AG08395 (cell line): ENCODE measurements around the gene SMIM21.

Experiments
- DNase-seq: peaks from one replicate; pipeline ENCODE4 v3.0.0; 2012; ENCODE audit warnings: mixed read lengths, low spot score

Gene SMIM21

DNA sequence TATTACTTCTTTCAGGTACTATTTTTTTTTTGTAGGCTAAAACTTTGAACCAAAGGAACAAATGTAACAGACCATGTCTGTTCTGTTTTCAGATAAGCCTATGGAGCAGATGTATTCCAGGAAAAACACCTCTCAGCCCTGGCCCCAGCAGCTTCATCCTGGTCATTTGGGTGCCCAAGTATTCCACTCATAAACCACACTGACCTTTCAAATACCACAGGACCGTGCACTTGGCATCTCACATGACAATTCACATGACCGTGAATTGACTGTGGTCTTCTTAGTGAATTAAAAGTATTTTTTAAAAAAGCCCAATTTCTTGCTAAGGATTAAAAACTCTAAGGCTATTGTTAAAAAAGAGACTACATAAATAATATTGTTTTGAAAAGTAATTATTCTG, 50.2 kb downstream of the SMIM21 start:
- no peak for DNase-seq

DNA sequence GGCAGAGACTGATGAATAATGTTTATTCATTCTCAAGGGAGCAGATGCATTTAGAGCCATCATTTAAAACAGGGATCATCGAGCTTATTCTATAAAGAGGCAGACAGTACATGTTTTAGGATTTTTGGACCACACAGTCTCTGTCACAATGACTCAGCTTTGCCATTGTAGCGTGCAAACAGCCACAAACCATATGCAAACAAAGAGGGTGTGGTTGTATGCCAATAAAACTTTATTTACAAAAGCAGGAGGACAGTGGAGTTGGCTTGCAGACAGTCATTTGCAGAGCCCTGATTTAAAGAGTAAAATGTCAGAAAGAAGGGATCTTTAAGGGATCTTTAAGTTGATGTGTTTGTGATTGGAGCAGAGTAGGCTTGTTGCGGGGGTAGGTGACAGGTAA, 51.5 kb downstream of the SMIM21 start:
- no peak for DNase-seq

DNA sequence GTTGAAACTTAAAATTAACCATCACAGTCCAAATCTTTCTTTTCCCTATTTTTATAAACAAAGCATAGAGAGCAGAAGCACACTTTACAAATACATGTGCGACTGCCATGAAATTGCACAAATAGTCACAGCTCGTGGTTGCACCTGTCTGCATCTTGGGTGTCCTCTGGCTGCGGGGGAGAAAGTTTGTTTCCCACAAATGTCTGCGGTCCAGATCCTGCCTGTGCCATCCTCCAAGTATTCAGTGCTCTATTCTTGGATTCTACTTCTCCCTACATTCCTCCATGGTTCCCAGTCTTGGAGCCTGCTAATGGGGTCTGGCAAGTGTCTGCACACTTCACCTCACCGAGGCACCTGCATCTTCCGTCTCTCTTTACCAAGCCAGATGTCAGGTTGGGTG, 52.2 kb downstream of the SMIM21 start:
- DNase-seq, result no peak

DNA sequence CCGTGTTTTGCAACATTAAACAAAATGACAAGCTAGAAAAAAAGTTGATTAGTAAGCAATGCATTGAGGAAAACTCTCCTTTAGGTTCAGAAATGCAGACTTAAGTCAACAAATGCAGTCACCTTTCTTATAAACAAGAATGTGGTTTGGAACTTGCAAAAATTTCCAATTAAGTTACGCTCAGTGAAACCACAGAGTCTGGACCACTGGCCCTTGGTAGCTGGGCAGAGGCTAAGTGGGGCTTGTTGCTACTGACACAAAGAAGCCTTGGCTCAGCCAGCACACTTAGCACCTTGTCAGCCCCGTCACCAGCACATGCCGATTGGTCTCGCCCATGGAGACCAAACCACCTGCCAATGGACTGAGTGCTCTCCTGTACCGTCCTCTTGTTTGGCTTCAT, 53.0 kb downstream of the SMIM21 start:
- no peak for DNase-seq

DNA sequence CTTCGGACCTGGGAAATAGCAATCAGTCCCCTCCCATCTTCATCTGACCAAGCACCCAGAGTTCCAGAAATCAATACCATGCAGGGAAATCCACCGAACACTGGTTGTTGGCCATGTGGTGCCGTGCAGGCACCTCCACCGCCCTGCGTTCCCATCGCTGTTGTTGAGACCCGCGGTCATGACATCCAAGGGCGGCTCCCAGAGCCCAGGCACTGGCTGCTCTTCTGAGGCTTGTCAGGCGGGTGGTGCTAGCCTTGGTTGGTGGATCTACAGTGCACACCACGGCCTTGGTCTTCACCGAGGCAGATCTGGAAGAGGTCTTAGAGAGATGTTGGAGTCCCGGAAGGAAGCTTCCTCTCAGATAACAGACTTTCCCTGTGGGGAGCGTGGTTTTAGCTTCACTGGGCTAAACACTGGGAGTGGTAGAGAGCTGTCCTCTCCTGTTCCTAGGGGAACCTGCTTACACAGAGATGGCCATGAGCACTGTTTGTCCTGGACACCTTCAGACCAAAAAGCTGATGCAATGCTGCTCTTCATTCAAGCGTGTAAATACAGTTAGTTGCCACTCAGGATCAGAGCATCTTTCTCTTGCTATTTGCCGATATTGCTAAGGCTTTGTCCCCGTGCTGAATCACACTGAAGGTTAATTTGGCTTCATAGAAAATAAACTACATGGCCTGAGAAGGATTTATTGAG, 58.3 kb downstream of the SMIM21 start:
- no peak for DNase-seq

DNA sequence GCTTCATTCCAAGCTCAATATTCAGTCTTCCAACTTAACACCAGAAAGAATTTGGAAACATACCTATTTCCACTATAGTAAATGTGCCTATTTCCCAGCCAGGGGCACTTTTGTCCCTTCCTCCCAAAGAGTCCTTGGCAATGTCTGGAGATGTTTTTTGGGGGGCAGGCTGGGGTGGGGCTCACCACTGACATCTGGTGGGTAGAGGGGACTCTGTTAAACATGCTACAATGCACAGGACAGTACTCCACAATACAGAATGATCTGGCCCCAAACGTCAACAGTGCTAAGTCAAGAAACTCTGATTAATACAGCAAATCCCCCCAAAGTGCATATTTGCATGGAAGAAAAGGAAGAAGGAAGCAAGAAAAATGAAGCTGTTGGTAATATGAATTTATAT, 61.7 kb downstream of the SMIM21 start:
- no peak for DNase-seq

DNA sequence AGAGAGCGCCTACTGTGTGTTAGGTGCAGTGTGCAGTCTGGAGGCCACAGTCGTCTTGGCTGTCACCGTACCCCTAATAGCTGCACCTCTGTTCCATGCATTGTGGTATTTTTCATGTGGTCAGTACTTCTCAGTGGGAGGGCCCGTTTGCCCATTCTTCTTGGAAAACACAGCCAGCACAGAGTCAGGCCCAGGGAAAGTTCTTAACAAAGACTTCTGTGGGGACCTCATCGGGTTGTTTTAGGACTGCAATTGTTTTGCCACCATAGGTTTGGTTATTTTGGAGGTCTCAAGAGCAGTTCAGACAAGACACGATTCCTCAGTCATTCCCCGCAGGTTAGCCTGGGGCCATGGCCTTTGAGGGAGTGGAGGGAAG, 62.3 kb downstream of the SMIM21 start:
- DNase-seq, result no peak

DNA sequence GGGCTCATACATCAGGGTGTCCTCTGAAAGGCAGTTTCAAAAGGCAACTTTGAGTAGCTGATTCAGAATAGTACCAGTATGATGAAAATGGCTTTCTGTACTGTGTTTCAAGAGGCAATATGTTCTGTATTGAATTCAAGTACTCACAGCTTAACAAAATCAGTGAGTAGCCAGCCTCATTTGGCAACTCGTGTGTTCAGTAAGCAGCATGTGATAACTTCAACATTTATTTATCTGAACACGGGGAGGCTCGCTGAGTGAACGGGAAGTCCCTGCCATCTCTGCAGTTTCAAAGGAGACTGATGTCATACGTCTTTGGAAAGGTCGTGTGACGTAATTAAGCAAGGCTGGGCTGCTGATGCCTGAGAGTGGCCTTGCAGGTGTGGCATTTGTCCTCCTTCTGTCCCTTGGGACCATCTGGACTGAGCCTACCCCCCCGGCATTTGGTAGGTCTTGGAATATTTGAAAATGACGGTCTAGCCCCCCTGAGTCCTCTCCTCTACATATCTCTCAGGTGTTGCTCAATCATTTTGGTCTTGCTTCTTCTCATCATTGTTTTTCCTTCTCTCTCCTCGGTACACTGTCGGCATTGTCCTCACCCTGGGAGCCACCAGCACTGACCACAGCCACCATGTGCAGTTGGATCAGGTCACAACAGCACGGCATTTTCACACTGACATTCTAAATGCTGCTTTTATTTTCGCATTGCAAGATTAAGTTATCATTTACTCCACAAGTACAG, 62.8 kb downstream of the SMIM21 start:
- no peak for DNase-seq

DNA sequence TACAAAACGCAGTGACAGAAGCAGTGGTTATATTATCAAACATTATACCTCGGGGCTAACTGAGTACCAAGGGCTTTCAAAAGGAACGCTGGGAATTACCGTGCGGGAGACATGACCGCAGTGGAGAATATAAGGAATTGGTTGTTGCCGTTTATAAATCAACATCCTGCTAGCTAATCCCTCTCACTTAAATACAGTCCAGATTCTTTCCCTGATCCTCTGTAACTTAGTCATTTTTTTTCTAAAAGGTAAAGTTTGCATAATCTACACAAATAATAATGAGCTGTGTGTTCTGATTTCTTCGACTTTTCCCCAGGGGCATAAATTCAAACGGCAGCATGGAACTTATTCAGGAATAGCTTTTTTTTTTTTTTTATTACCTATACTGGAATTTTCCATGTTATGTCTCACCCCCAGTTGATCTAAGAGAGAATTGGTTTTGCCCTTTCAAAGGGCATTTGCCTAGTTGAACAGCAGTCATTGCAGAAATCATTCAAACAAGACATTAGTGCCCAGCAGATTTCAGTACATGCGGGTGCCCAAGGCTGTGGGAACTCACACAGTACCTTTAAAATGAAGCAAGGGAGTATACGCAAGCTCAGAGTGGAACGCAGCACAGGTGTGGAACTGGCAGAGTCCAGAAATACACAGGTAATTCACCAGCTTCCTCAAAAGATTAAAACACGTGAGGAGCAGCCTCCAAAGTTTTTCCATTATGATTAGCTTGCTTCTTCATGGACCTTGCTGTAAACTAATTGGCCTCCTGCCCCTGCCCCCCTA, 63.9 kb downstream of the SMIM21 start:
- DNase-seq, result no peak

DNA sequence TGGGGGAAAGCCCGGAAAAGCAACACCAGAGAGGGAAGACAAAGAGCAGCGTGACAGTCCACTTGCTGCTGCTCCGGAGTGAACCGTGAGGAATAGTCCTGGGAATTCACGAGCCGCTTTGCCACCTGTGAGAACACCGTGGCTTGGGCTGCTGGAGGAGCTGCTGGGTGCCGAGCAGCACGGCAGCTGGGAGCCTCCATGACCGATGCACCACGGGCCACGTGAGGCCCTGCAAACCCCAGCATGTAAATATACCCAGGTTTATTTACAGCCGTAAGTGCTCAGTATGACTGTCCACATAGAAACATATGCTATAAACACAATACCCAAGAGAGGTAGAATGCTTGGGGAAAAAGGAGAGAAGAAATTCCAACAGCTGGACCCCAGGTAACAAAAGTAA, 65.1 kb downstream of the SMIM21 start:
- no peak for DNase-seq

DNA sequence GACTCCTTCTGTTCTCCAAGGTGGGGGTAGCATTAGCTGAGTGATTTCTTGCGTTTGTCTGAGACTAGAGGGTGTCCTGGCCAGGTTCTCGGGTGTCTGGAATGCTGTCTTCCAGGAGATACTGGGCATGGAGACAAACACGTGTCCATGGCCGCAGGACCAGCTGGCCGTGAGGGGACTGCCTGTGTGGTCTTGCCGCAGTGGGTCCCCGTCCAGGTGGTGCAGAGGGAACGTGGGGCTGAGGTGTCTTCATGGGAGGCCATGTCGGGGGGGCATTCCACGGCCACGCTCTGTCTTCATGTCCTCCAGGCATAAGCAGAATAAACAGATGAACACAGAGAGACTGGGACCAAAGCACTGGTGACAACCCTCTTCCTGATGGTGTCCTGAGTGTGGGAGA, 66.6 kb downstream of the SMIM21 start:
- DNase-seq, result no peak

DNA sequence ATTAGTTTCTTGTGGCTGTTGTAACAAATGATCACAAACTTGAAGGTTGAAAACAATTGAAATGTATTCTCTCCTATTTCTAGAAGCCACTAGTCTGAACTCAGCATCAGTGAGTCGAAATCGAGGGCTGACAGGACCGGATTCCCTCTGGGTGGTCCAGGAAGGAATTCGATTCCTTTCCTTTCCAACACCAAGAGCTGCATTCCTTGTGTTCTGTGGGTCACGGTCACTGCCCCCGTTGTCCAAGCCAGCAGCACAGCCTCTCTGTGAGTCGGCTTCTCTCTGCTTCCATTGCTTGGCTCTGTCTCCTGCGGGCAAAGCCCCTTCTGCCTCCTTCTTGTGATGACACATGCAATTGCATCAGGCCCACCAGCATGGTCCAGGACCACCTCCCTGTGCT, 67.3 kb downstream of the SMIM21 start:
- no peak for DNase-seq
